Measurements from ENCODE around the gene MYO16.

DNA sequence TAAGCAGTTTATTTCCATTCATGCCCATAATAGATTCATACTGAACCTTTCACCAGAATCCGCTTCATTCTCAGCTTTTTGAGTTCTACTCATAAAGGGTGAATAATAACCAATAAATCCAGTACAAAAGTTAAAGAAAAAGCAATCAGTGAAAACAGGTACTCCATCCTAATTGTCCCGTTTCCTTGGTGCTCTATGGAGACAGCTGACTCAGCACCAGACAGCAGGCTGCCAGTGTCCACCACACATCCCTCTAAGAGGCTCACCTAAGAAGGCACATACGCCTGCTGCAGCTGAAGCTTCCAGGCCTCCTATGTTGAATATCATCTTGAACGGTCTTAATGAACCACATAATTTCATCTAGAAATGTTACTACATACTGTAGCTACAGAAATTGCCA, 27.3 kb downstream of the MYO16 start:
- TF ChIP-seq, protein P1, sequence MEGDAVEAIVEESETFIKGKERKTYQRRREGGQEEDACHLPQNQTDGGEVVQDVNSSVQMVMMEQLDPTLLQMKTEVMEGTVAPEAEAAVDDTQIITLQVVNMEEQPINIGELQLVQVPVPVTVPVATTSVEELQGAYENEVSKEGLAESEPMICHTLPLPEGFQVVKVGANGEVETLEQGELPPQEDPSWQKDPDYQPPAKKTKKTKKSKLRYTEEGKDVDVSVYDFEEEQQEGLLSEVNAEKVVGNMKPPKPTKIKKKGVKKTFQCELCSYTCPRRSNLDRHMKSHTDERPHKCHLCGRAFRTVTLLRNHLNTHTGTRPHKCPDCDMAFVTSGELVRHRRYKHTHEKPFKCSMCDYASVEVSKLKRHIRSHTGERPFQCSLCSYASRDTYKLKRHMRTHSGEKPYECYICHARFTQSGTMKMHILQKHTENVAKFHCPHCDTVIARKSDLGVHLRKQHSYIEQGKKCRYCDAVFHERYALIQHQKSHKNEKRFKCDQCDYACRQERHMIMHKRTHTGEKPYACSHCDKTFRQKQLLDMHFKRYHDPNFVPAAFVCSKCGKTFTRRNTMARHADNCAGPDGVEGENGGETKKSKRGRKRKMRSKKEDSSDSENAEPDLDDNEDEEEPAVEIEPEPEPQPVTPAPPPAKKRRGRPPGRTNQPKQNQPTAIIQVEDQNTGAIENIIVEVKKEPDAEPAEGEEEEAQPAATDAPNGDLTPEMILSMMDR (IDR thresholded peaks at IDR 0.05) = no peak
- TF ChIP-seq POLR2AphosphoS5 (IDR thresholded peaks at IDR 0.05) = no peak
- no peak for TF ChIP-seq POLR2A (IDR thresholded peaks at IDR 0.05)

Data from breast epithelium (tissue), 3 donors.